IgD-negative memory B cell (primary cell): ENCODE results near the gene ECSIT. TPM values are rescaled to one million over a fixed set of nuclear protein-coding genes. Genes with fewer than 3 reads are reported as not detected.

ENCODE experiments used
- H3K27ac Mint-ChIP-seq, 3 donors: one replicate each; pipeline ENCODE4 v1.8.0; 2020 to 2022; ENCODE audit warnings: mild to moderate bottlenecking in 3 of 3, mixed read lengths in 3 of 3, moderate library complexity in 1 of 3
- H3K27me3 Mint-ChIP-seq: one replicate; pipeline ENCODE4 v1.8.0; 2021; ENCODE audit warnings: mixed read lengths
- H3K36me3 Mint-ChIP-seq: one replicate; pipeline ENCODE4 v1.8.0; 2020; ENCODE audit warnings: mild to moderate bottlenecking, mixed read lengths
- H3K4me1 Mint-ChIP-seq, 3 donors: one replicate each; pipeline ENCODE4 v1.8.0; 2020 to 2022; ENCODE audit warnings: mixed read lengths in 3 of 3, mild to moderate bottlenecking in 1 of 3
- H3K4me3 Mint-ChIP-seq, 4 donors: one replicate each; pipeline ENCODE4 v1.8.0; 2020 to 2022; ENCODE audit warnings: mild to moderate bottlenecking in 4 of 4, mixed read lengths in 4 of 4, moderate library complexity in 3 of 4
- H3K9me3 Mint-ChIP-seq, 3 donors: one replicate each; pipeline ENCODE4 v1.8.0; 2020 to 2021; ENCODE audit warnings: mixed read lengths in 3 of 3, mild to moderate bottlenecking in 1 of 3
- polyA plus RNA-seq: library from polyadenylated mRNA; unstranded; fragments of 300-500 nt; fragmentation: Illumina TruSeq; gene quantifications from one replicate; pipeline ENCODE4 v1.2.3, GENCODE V29; 2021

Gene ECSIT
- polyA plus RNA-seq, 1 donor from 2014 or later, result 38.7 TPM

DNA sequence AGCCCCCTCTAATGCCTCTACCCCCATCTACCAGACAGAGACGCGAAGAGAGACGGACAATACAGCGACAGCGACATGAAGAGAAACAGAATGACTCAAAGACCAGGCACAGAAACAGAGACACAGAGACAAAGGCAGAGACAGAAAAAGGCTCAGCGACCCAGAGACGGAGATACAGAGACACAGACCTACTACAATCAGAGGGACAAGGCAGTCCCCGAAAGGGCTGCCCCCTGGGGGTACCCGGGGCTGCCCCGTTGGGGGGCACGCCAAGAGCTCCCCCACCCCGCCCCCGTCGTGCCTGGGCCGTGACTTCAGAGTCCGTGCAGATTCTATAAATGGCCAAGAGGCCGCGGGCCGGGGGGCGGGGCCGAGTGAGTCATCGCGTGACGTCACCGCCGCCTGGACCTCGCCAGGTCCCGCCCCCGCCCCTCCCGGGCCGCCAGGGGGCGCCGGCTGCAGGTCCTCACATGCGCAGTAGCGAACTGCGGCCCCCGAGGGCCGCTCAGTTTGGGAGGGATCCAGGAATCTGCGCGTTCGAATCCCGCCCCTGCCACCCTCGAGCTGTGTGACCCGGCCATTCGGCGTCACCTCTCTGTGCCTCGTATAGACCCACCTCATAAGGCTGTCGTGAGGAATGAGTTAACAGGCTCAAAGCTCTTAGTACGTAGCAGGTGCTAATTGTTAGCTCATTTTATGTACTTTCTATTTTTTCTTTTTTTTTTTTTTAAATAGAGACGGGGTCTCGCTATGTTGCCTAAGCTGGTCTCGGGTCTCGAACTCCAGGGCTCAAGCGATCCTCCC, 7.1 kb upstream of the ECSIT start:
- peaks cover 10 to 15% (median 14%) of the 10 kb centered on the region in 3 donors for H3K4me1 Mint-ChIP-seq
- H3K27ac Mint-ChIP-seq, result peak overlapping the region; percentile 76 to 94 (median 93)
- peak overlapping the region; percentile 31 to 96 (median 82) for H3K4me3 Mint-ChIP-seq
- peaks cover 7% of the 10 kb centered on the region for H3K27me3 Mint-ChIP-seq
- H3K36me3 Mint-ChIP-seq, result no peaks in the 10 kb centered on the region
- no peaks in the 10 kb centered on the region for H3K9me3 Mint-ChIP-seq

DNA sequence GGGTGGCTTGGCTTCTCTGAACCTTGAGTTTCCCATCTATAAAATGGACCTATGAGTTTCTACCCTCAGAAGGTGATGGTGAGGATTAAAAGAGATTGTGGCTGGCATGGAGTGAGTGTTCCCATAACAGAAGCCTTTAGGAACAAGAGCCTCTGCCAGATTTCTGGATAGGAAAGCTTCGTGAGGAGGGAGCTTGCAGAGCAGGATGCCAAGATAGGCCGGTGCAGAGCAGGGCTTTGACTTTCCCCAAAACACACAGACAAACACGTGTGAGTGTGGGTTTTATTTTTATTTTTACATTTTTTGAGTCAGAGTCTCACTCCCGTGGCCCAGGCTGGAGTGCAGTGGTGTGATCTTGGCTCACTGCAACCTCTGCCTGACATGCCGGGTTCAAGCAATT, 6.0 kb upstream of the ECSIT start:
- Mint-ChIP-seq H3K27me3 (peaks cover 7% of the 10 kb centered on the region), H3K4me3 (peak overlapping the region in 3 of 4 donors; percentile 31 to 58 (median 48)), H3K9me3 (no peaks in the 10 kb centered on the region), H3K4me1 (peaks cover 10 to 15% (median 14%) of the 10 kb centered on the region in 3 donors), H3K36me3 (no peaks in the 10 kb centered on the region), H3K27ac (peak overlapping the region; percentile 61 to 94 (median 93))

DNA sequence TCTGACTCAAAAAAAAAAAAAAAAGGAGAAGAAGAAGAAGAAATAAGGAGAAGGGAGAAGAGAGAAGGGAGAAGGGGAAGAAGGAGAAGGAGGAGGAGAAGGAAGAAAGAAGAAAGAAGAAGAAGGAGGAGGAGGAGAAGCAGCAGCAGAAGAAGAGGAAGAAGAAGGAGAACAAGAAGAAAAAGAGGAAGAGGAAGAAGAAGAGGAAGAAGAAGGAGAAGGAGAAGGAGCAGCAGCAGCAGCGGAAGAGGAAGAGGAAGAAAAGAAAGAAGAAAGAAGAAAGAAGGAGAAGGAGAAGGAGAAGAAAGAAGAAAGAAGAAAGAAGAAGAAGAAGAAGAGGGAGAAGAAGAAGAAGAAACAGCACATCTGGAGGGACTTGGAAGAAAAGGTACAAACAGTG, 5.6 kb upstream of the ECSIT start:
- Mint-ChIP-seq H3K36me3 (no peaks in the 10 kb centered on the region), H3K27ac (peak overlapping the region; percentile 19 to 94 (median 61)), H3K9me3 (no peaks in the 10 kb centered on the region), H3K4me1 (peaks cover 10 to 15% (median 14%) of the 10 kb centered on the region in 3 donors), H3K27me3 (peaks cover 7% of the 10 kb centered on the region), H3K4me3 (peak overlapping the region in 3 of 4 donors; percentile 31 to 58 (median 48))

DNA sequence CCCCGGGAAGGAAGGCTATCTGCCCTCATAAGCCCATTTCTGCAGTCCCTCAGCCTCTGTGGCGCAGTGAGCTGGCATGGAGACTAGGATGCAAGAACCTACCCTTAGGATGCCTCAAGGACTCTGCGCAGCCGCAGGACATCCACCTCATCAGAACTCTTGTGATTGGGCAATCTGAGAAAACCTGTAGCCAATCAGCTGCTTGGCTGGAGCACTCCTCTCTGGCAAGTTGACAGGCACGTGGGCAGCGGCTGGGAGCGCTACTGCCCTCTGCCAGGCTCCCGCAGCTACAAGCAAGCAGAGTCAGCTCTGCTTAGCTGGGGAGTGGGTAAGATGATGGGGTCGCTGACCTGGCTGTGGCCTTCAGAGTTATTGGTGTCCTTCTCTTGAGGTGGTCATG, 1.5 kb upstream of the ECSIT start:
- H3K27ac Mint-ChIP-seq, result peak overlapping the region in 2 of 3 donors; percentile 57 to 68
- no peaks in the 10 kb centered on the region for H3K27me3 Mint-ChIP-seq
- peak overlapping the region in 2 of 4 donors; percentile 5 to 20 for H3K4me3 Mint-ChIP-seq
- H3K9me3 Mint-ChIP-seq, result no peaks in the 10 kb centered on the region
- H3K4me1 Mint-ChIP-seq, result peaks cover 17 to 21% (median 20%) of the 10 kb centered on the region in 3 donors
- no peaks in the 10 kb centered on the region for H3K36me3 Mint-ChIP-seq

DNA sequence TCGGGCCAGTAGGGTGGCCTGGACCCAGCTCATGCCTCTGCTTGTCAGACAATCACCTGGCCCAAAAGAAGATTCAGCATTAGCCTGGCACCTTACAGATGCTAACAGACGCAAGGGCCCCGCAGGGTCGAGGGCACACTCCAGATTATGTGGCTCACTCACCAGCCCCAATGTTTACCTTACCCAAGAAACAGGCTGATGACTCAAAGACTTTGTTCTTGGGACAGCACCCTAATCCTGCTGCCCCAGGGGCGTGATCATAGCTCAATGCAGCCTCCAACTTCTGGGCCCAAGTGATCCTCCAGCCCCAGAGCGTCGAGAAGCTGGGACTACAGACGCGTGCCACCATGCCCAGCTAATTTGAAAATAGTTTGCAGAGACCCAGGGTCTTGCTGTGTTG, 9.8 kb downstream of the ECSIT start:
- Mint-ChIP-seq H3K36me3 (peaks cover 1% of the 10 kb centered on the region), H3K9me3 (no peaks in the 10 kb centered on the region), H3K4me1 (peaks cover 2 to 5% (median 4%) of the 10 kb centered on the region in 3 donors), H3K4me3 (no peak overlapping the region), H3K27me3 (no peaks in the 10 kb centered on the region), H3K27ac (no peak overlapping the region)

DNA sequence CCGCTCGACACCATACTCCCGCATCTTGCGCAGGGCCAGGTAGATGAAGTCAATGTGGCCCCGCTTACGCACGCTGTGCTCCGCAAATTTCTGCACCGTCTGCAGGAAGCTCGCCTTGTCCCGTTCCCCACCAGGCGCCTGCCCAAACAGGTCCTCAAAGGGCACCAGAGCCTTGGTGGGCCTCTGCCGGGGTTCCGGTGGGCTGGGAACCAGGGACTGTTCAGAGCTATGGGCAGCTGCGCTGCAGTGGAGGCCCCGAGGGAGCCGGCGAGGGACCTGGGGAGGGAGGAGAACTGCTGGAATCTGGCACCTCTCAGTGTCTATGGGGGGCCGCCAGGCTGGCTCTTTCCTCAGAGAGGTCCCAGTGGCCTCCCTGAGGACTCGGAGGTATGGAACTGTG, 15.0 kb downstream of the ECSIT start:
- Mint-ChIP-seq H3K27me3 (no peaks in the 10 kb centered on the region), H3K36me3 (peaks cover 10% of the 10 kb centered on the region), H3K4me1 (peaks cover 0 to 3% (median 0%) of the 10 kb centered on the region in 3 donors), H3K9me3 (no peaks in the 10 kb centered on the region), H3K4me3 (no peak overlapping the region), H3K27ac (no peak overlapping the region)

DNA sequence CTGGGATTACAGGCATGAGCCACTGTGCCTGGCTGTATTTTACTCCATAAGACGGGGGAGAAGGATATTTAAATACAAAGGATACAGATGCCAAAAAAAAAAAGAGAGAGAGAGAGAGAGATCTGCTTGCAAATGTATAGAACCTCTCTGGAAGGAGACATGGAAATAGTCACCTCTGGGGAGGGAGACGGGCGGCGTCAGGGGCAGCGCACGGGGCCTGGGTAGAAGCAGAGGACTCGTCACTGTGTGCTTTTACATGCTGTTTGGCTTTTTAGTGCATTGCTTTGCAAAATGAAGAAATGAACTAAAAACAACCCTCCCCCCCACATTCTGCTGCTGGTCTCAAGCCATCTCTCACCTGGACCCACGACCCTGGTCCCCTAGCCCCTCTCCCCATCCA, 18.5 kb downstream of the ECSIT start:
- Mint-ChIP-seq H3K27me3 (no peaks in the 10 kb centered on the region), H3K4me1 (peaks cover 0 to 3% (median 2%) of the 10 kb centered on the region in 3 donors), H3K4me3 (no peak overlapping the region), H3K9me3 (no peaks in the 10 kb centered on the region), H3K36me3 (peaks cover 10% of the 10 kb centered on the region), H3K27ac (peak overlapping the region in 1 of 3 donors; percentile 32)

DNA sequence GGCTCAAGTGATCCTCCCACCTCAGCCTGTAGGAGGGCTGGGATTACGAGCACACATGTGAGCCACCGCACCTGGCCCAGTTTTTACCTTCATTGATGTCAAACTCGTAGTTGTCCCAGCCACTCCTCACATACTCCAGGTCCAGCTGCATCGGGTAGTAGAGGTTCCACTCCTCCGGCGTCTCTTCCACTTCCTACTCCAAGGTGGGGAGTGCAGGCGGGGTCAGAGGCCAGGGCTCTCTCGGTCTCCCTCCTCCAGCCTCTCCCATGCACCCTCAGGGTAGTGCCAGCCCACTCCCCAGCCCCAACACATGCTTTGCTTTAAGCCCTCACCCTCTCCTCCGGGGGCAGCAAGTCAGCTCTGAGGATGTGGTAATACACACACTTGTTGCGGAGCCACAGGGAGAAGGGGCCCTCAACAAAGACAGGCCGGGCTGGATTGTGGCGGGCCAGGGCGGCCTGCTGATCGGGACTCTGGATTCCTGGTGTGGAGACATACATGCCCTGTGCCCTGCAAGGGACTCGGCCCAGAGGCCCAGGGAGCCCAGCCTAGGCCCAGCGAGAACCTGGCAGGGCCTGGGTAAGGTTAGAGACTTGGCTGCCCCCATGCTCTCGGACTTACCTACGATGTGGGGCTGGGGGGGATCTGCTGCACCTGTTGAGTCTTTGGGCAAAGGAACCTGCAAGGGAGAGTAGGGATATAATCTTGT, 21.4 kb downstream of the ECSIT start:
- H3K27ac Mint-ChIP-seq, result peak overlapping the region in 1 of 3 donors; percentile 89
- H3K9me3 Mint-ChIP-seq, result no peaks in the 10 kb centered on the region
- peaks cover 7% of the 10 kb centered on the region for H3K36me3 Mint-ChIP-seq
- peaks cover 7 to 10% (median 8%) of the 10 kb centered on the region in 3 donors for H3K4me1 Mint-ChIP-seq
- no peaks in the 10 kb centered on the region for H3K27me3 Mint-ChIP-seq
- H3K4me3 Mint-ChIP-seq, result peak overlapping the region in 2 of 4 donors; percentile 88 to 99

DNA sequence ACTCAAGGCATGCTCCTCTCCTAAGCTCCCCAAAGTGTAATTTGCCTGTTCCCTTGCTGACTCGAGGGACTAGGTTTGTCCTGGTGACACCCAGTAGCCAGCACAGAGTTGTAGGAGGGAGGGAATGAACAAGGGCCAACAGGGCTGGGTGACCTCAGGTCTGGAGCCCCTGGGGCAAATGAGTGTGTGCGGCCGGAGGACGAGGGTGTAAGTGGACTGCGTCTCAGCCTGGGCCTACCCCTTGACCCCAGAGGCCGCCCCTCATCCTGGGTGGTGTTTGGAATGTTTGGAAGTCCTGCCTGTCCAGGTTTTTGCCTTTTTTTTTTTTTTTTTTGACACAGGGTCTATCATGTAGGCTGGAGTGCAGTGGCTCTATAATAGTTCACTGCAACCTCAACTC, 22.0 kb downstream of the ECSIT start:
- Mint-ChIP-seq H3K4me1 (peaks cover 7 to 10% (median 8%) of the 10 kb centered on the region in 3 donors), H3K27ac (peak overlapping the region in 1 of 3 donors; percentile 89), H3K27me3 (no peaks in the 10 kb centered on the region), H3K4me3 (peak overlapping the region; percentile 65 to 99 (median 86)), H3K9me3 (no peaks in the 10 kb centered on the region), H3K36me3 (peaks cover 6% of the 10 kb centered on the region)

DNA sequence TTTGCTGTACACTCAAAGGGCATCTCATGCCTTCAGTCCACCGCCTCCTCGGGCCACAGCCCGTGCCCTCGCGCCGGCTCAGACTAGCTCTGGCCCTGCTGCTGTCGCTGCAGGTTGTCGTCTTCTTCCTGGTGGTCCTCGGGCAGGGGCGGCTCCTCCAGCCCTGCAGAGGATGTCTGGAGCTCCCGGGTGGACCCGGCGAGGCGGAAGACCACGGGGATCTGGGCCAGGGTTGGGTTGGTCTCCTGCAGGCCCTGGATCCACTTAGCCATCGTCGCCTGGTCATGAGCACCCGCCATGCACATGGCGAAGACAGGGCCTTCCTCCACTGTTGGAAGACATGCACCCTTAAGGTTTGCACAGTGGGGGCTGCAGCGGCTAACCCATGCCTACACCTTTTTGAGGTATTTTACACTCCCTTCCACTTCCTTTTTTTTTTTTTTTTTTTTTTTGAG, 22.8 kb downstream of the ECSIT start:
- Mint-ChIP-seq H3K4me1 (peaks cover 7 to 11% (median 10%) of the 10 kb centered on the region in 3 donors), H3K9me3 (no peaks in the 10 kb centered on the region), H3K4me3 (peak overlapping the region; percentile 84 to 99 (median 93)), H3K36me3 (peaks cover 7% of the 10 kb centered on the region), H3K27me3 (no peaks in the 10 kb centered on the region), H3K27ac (peak overlapping the region; percentile 89 to 97 (median 96))

DNA sequence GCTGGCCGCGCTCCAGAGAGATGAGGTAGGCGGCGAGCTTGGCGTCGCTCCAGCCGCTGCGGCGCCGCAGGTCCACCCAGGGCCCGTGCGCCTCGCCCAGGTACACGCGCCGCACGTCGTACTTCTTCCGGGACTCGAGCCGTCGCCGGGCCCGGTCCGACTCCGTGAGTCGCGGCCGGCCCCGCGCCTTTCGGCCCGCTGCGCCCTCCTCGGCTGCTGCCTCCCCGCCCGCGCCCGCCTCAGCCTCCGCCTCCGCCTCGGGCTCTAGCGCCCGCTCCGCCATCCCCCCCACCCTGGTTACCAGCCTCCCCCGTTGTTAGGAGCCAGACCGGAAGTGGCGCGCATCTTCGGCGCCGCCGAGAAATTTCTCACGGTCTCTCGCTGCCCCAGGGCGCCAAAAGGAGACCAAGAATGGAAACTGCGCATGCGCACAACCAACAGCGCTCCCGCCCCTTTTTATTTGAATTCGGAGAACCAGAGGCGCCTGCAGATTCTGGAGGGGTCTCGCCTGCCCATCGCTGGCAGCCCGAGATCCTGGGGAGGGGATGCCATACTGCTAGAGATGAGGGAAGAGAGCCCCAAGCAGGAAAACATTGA, 23.3 kb downstream of the ECSIT start, which contains the start of gene ZNF653:
Gene ZNF653, minus strand, starts transcription at position 336 of the 597 bp plus-strand sequence. Its CDS starts 53 bp downstream, at position 283.
- peaks cover 5% of the 10 kb centered on the region for H3K36me3 Mint-ChIP-seq
- no peaks in the 10 kb centered on the region for H3K27me3 Mint-ChIP-seq
- H3K4me1 Mint-ChIP-seq, result peaks cover 7 to 11% (median 10%) of the 10 kb centered on the region in 3 donors
- H3K9me3 Mint-ChIP-seq, result no peaks in the 10 kb centered on the region
- peak within 1 kb of the TSS; percentile 89 to 97 (median 96) for H3K27ac Mint-ChIP-seq
- H3K4me3 Mint-ChIP-seq, result peak within 1 kb of the TSS; percentile 84 to 99 (median 93)

DNA sequence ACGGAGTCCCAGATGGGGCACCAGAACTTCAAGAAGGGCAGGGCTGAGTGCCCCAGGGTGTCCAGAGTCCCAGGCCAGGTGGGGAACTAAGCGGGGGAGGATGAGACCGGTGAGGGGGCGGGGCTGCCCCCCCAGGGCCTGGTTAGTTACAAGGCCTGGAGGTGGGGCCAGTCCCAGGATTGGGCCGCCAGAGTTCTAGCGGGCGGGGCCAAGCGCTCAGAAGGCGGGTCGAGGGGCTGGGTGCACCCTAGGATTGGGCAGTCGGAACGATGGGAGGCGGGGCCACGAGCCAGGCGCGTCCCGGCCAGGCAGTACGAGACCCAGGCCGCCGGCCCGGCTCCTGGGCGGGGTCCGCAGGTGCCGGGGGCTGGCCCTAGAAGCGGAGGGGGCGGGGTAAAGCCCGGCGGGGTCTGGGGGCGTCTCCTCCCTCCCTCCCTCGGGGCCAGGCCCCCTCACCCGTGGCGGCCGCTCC, 23.9 kb downstream of the ECSIT start:
- no peaks in the 10 kb centered on the region for H3K27me3 Mint-ChIP-seq
- H3K4me3 Mint-ChIP-seq, result peak overlapping the region; percentile 84 to 99 (median 93)
- H3K9me3 Mint-ChIP-seq, result no peaks in the 10 kb centered on the region
- peaks cover 7 to 12% (median 10%) of the 10 kb centered on the region in 3 donors for H3K4me1 Mint-ChIP-seq
- H3K27ac Mint-ChIP-seq, result peak overlapping the region; percentile 85 to 97 (median 89)
- peaks cover 2% of the 10 kb centered on the region for H3K36me3 Mint-ChIP-seq

DNA sequence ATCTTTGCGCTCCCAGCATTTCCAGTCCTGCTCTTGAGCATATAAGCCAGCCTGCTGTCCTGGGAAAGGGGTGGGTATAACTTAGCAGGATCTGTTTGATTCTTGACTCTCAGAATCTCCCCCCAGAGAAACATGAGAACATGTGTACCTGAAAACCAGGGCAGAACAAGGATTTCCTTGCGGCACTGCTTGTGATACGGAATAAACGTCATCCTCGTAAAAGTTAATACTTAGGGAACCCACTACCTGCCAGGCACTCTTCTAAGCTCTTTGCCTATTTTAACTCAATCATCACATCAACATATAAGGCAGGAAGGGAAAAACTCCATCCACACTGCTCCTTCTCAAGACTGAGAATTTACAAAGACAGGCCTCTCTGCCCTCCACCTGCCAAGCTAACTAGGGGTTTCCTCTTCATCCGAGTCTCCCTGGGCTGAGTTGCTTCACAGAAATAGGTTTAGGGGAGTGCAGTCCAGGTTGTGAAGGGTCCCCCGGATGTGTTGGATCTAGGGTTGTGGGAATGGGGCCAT, 24.4 kb downstream of the ECSIT start:
- H3K4me3 Mint-ChIP-seq, result peak overlapping the region; percentile 84 to 99 (median 93)
- H3K9me3 Mint-ChIP-seq, result no peaks in the 10 kb centered on the region
- peaks cover 7 to 12% (median 12%) of the 10 kb centered on the region in 3 donors for H3K4me1 Mint-ChIP-seq
- H3K36me3 Mint-ChIP-seq, result peaks cover 2% of the 10 kb centered on the region
- H3K27me3 Mint-ChIP-seq, result no peaks in the 10 kb centered on the region
- peak overlapping the region; percentile 85 to 97 (median 89) for H3K27ac Mint-ChIP-seq

DNA sequence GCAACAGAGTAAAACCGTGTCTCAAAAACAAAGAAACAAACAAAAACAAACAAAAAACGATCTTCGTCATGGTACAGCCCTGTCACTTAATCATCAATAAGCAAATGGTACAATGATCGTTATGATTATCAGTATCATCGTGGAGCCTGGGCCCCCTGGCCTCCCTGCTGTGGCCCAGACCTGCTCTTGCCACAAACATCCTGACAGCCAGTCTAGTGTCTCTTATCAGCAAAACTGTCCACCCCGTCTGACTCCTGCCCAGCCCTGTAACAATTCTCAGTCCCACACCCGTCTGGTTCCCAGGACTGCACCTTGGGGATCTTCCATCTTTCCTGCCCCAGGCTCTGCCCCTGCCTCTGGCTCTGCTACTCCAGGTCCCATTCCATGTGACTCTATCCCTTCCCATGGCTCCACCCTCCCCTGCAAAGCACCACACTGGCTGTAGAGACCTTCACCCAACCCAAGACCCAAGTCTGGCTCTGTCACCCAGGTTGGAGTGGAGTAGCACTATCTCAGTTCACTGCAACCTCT, 29.0 kb downstream of the ECSIT start:
- H3K27ac Mint-ChIP-seq, result no peak overlapping the region

More for the DNA sequence above, 29.0 kb downstream of the ECSIT start:
- H3K9me3 Mint-ChIP-seq, result no peaks in the 10 kb centered on the region
- no peaks in the 10 kb centered on the region for H3K27me3 Mint-ChIP-seq
- no peak overlapping the region for H3K4me3 Mint-ChIP-seq
- H3K4me1 Mint-ChIP-seq, result peaks cover 6 to 9% (median 8%) of the 10 kb centered on the region in 3 donors
- H3K36me3 Mint-ChIP-seq, result peaks cover 5% of the 10 kb centered on the region
